Spleen (tissue), 11 donors: ENCODE results near the gene SEZ6L2. TPM values are rescaled to one million over a fixed set of nuclear protein-coding genes. Genes with fewer than 3 reads are reported as not detected.

Experiments
- DNase-seq: peaks from one replicate; pipeline ENCODE4 v3.0.0-alpha.2; 2020
- H3K27ac ChIP-seq, 8 donors: fragments of 200-600 bp; sonication (generic) in 7 of 8; 1 replicate in 4 of 8; 2 replicates in 4 of 8; pipeline versions ENCODE4 v1.5.0 to v1.8.0; 2016 to 2021; ENCODE audit warnings: inconsistent platforms in 4 of 8, mild to moderate bottlenecking in 4 of 8, moderate library complexity in 1 of 8
- H3K27me3 ChIP-seq, 7 donors: fragments of 200-600 bp; sonication (generic) in 6 of 7; replicated peaks in 1 of 7; 1 replicate in 4 of 7; 2 replicates in 3 of 7; pipeline versions ENCODE4 v1.5.0 to v1.8.0; 2016 to 2021; ENCODE audit warnings: inconsistent platforms in 3 of 7, mild to moderate bottlenecking in 1 of 7
- H3K36me3 ChIP-seq, 6 donors: fragments of 200-600 bp; sonication (generic) in 5 of 6; 1 replicate in 4 of 6; 2 replicates in 2 of 6; pipeline versions ENCODE4 v1.5.0 to v1.8.0; 2016 to 2021; ENCODE audit warnings: inconsistent platforms in 2 of 6
- H3K4me1 ChIP-seq, 6 donors: fragments of 200-600 bp; sonication (generic) in 5 of 6; 1 replicate in 3 of 6; 2 replicates in 3 of 6; pipeline versions ENCODE4 v1.5.0 to v1.8.0; 2016 to 2021; ENCODE audit warnings: inconsistent platforms in 3 of 6
- H3K4me3 ChIP-seq, 8 donors: fragments of 200-600 bp; sonication (generic) in 7 of 8; 1 replicate in 4 of 8; 2 replicates in 4 of 8; pipeline versions ENCODE4 v1.5.0 to v1.8.0; 2016 to 2021; ENCODE audit warnings: inconsistent platforms in 4 of 8, mild to moderate bottlenecking in 4 of 8, moderate library complexity in 2 of 8
- H3K9me3 ChIP-seq, 8 donors: fragments of 200-600 bp; sonication (generic) in 7 of 8; 1 replicate in 4 of 8; 2 replicates in 4 of 8; pipeline versions ENCODE4 v1.5.0 to v1.8.0; 2016 to 2021; ENCODE audit warnings: inconsistent platforms in 4 of 8
- CTCF ChIP-seq, 11 experiments: fragments of 200-600 bp in 7 of 11; fragments of 450-650 bp in 4 of 11; sonication (generic) in 4 of 11; IDR thresholded peaks in 8 of 11; conservative IDR thresholded peaks in 3 of 11; 1 replicate in 7 of 11; 2 replicates in 4 of 11; pipeline versions ENCODE4 v1.4.0 to v1.8.0; 2016 to 2021; ENCODE audit warnings: antibody characterized with exemption in 11 of 11, inconsistent platforms in 4 of 11, mild to moderate bottlenecking in 1 of 11
- POLR2A ChIP-seq, 3 donors: fragments of 450-650 bp; IDR thresholded peaks; one replicate each; pipeline ENCODE4 v1.5.1; 2017; ENCODE audit warnings: antibody characterized with exemption in 3 of 3, mild to moderate bottlenecking in 1 of 3
- POLR2AphosphoS5 ChIP-seq, 3 donors: sonication (generic); formaldehyde crosslinking; IDR thresholded peaks; one replicate each; pipeline ENCODE4 v1.5.1; 2017; ENCODE audit warnings: antibody characterized with exemption in 3 of 3
- WGBS, 5 donors: extraction: QIAGEN DNeasy Blood & Tissue Kit in 3 of 5; methylation state at CpG; one replicate each; pipeline versions ENCODE4 v1.1.5 to v1.1.7; 2013 to 2018; 5-methylcytosine and 5-hydroxymethylcytosine counted together
- intact Hi-C: fragments of 100-400 bp; cut with DNase I; formaldehyde crosslinking; loops from one replicate; pipeline ENCODE4 v1.15.0; 2023; ENCODE audit warnings: low total_unique reads
- polyA plus RNA-seq, 3 donors: library from polyadenylated mRNA; stranded (reverse); fragments of 200-250 nt; gene quantifications; one replicate each; pipeline ENCODE4 v1.2.1, GENCODE V29; 2013
- total RNA-seq, 7 donors: library from RNA; depleted of rRNA in 3 of 7; stranded (reverse); fragments of >200 nt in 3 of 7; fragmentation: NEBNext Ultra II Directional in 4 of 7; extraction: Animal tissue kit (Norgen Biotek cat#: 25700) in 4 of 7; gene quantifications; one replicate each; pipeline versions ENCODE4 v1.1.0 to v1.2.1, GENCODE V29; 2016 to 2021
- donor health status: healthy with polysubstance abuse.
- donor health status: DM: no; HTN: no; CAD: no; lungs with moderate emphysema.
- donor health status: DM: no; HTN: no; CAD: no.
- donor health status: Bipolar disorder and iron deficiency.
- donor health status: healthy.
- donor health status: DM: no; HTN: no; CAD: no.
- donor health status: DM: yes; HTN: yes; CAD: no.

Gene SEZ6L2
- total and polyA plus RNA-seq, 10 donors = 0.35 to 4.1 (median 2.1) TPM

- H3K4me3 ChIP-seq = no peak overlapping the region
- TF ChIP-seq POLR2A (IDR thresholded peaks at IDR 0.05) (no peak), CTCF (IDR thresholded peaks at IDR 0.05 in 8 of 11, conservative IDR thresholded peaks at IDR 0.05 in 3 of 11) (peak; percentile 66 to 92 (median 84)), POLR2AphosphoS5 (IDR thresholded peaks at IDR 0.05) (peak; percentile 70 to 83 (median 72))
- intact Hi-C loops = no loop called here
- H3K4me1 ChIP-seq = peaks cover 0 to 22% (median 12%) of the 10 kb centered on the region in 6 donors
- peak; percentile 96 for DNase-seq
- 44 to 83% (median 49%) methylated on average over 7 to 15 of the region's 15 CpGs for WGBS, 5 donors
- no peaks in the 10 kb centered on the region for H3K9me3 ChIP-seq
- no peaks in the 10 kb centered on the region for H3K27me3 ChIP-seq
- peaks cover 0 to 74% (median 43%) of the 10 kb centered on the region in 6 donors for H3K36me3 ChIP-seq
- peak overlapping the region in 3 of 8 donors; percentile 15 to 30 (median 28) for H3K27ac ChIP-seq
Measured at GRCh38 chr16:29848420-29849297, 50.7 kb downstream of the SEZ6L2 start.

DNA sequence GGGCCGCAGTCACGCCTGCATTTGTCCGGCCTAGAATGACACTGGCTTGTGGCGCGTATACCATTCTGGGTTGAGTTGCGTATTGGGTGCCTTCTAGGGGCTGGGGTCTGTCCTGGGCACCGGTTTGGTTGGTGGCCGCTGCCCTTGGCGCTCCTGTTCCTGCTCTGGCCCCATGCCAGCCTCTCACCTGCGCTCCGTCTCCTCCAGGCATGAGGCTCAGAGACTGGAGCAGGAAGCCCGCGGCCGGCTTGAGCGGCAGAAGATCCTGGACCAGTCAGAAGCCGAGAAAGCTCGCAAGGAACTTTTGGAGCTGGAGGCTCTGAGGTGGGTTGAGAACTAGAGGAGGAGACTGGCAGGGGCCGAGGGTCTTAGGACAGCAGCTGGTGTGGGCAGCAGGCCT, 53.7 kb downstream of the SEZ6L2 start:
- Histone ChIP-seq H3K27ac (no peak overlapping the region), H3K9me3 (no peaks in the 10 kb centered on the region), H3K4me1 (peaks cover 0 to 14% (median 6%) of the 10 kb centered on the region in 6 donors), H3K4me3 (no peak overlapping the region), H3K36me3 (peaks cover 0 to 100% (median 69%) of the 10 kb centered on the region in 6 donors), H3K27me3 (no peaks in the 10 kb centered on the region)
- DNase-seq = no peak
- WGBS, 5 donors = 95 to 97% (median 96%) methylated on average over 18 of the region's 18 CpGs
- TF ChIP-seq POLR2A (IDR thresholded peaks at IDR 0.05) = no peak
- peak in 1 of 3 donors; percentile 4 for TF ChIP-seq POLR2AphosphoS5 (IDR thresholded peaks at IDR 0.05)
- intact Hi-C loops = no loop called here

DNA sequence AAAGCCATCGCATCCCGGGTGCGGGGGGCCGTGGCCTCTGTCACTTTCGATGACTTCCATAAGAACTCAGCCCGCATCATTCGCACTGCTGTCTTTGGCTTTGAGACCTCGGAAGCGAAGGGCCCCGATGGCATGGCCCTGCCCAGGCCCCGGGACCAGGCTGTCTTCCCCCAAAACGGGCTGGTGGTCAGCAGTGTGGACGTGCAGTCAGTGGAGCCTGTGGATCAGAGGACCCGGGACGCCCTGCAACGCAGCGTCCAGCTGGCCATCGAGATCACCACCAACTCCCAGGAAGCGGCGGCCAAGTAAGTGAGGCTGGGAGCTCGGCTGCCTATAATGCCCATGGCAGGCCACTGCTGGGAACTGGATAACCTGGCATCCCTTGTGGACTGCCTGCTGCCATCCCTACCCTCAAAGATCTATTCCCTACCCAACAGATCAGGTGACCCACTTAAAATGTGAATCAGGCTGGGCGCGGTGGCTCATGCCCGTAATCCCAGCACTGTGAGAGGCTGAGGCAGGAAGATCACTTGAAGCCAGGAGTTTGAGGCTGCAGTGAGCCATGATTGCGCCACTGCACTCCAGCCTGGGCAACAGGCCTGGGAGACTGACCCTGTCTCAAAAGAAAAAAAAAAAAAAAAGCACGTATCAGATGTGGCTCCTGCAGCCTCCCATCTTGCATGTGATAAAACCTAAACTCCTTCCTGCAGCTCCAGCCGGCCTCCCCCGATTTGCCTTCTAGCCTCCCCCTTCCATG, 54.6 kb downstream of the SEZ6L2 start:
- 90 to 97% (median 94%) methylated on average over 18 to 28 of the region's 28 CpGs for WGBS, 5 donors
- Histone ChIP-seq H3K27me3 (no peaks in the 10 kb centered on the region), H3K36me3 (peaks cover 0 to 100% (median 78%) of the 10 kb centered on the region in 6 donors), H3K27ac (no peak overlapping the region), H3K4me1 (peaks cover 0 to 19% (median 13%) of the 10 kb centered on the region in 6 donors), H3K9me3 (no peaks in the 10 kb centered on the region), H3K4me3 (no peak overlapping the region)
- DNase-seq = no peak
- intact Hi-C loops = no loop called here
- TF ChIP-seq POLR2AphosphoS5 (IDR thresholded peaks at IDR 0.05) = peak in 1 of 3 donors; percentile 61
- TF ChIP-seq POLR2A (IDR thresholded peaks at IDR 0.05) = no peak
- TF ChIP-seq CTCF (IDR thresholded peaks at IDR 0.05 in 8 of 11, conservative IDR thresholded peaks at IDR 0.05 in 3 of 11) = no peak

- no peak overlapping the region for H3K4me3 ChIP-seq
- no peaks in the 10 kb centered on the region for H3K27me3 ChIP-seq
- 90 to 95% (median 93%) methylated on average over 5 to 8 of the region's 8 CpGs for WGBS, 5 donors
- no peak for TF ChIP-seq CTCF (IDR thresholded peaks at IDR 0.05 in 8 of 11, conservative IDR thresholded peaks at IDR 0.05 in 3 of 11)
- TF ChIP-seq POLR2A (IDR thresholded peaks at IDR 0.05) = no peak
- no peak for TF ChIP-seq POLR2AphosphoS5 (IDR thresholded peaks at IDR 0.05)
- H3K27ac ChIP-seq = no peak overlapping the region
- H3K9me3 ChIP-seq = no peaks in the 10 kb centered on the region
- intact Hi-C loops = no loop called here
- peaks cover 0 to 21% (median 13%) of the 10 kb centered on the region in 6 donors for H3K4me1 ChIP-seq
- peaks cover 0 to 100% (median 86%) of the 10 kb centered on the region in 6 donors for H3K36me3 ChIP-seq
- DNase-seq = no peak
Measured at GRCh38 chr16:29843931-29844330, 55.4 kb downstream of the SEZ6L2 start.
